ENCODE measurements around the gene LRMDA.

DNA sequence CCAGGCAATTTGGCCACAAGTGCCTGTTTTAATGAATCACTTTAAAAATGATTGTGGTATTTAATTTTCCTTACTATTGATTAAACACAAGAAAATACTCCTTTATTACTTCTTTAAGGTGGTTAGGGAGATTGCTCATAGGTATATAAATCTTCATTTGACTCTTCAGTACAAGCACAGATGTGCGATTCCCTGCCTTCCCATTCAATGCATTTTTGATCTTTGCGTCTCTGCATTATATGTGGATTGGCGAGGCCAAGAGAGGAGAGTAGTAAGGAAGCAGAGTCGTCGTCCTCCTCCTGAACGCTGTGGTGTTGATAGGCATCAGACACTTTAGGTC is 683.7 kb downstream of the LRMDA start:
- TF ChIP-seq CTCF (IDR thresholded peaks at IDR 0.05; ENCODE audit: low read depth, low read length) (no peak), EZH2phosphoT487 (IDR thresholded peaks at IDR 0.05; ENCODE audit: low read depth) (no peak)

All from OCI-LY3 (cell line).